Lung (tissue), 12 donors: ENCODE data around the gene LATS2. TPM values are rescaled to one million over a fixed set of nuclear protein-coding genes. Genes with fewer than 3 reads are reported as not detected.
"Not testable (repeated sequence)": the region's sequence is repeated elsewhere in the genome, so short reads cannot be mapped to it uniquely, and the experiment has no call there.

ENCODE experiments used
- ATAC-seq: fragments of 200-7000 bp; cut with Tn5 transposase; one replicate; pipeline ENCODE4 v1.9.1; 2020; ENCODE audit warnings: moderate number of reproducible peaks; ENCODE audit not compliant: insufficient read depth, low FRiP score
- DNase-seq, 3 donors: peaks; one replicate each; pipeline ENCODE4 v3.0.0-alpha.2; 2013 to 2017
- H3K27ac ChIP-seq, 2 donors: one replicate each; pipeline ENCODE4 v1.5.1; 2013; ENCODE audit warnings: mild to moderate bottlenecking in 2 of 2, moderate library complexity in 2 of 2, control low read depth in 1 of 2, inconsistent platforms in 1 of 2, low read depth in 1 of 2, low read length in 1 of 2
- H3K27me3 ChIP-seq, 3 donors: one replicate each; pipeline ENCODE4 v1.5.1; 2013; ENCODE audit warnings: low read length in 2 of 3; ENCODE audit not compliant: control insufficient read depth in 3 of 3, insufficient read depth in 3 of 3
- H3K36me3 ChIP-seq, 4 donors: one replicate each; pipeline ENCODE4 v1.5.1; 2013; ENCODE audit warnings: low read length in 4 of 4, mild to moderate bottlenecking in 1 of 4, moderate library complexity in 1 of 4; ENCODE audit not compliant: control insufficient read depth in 4 of 4, insufficient read depth in 4 of 4
- H3K4me1 ChIP-seq, 5 donors: one replicate each; pipeline ENCODE4 v1.5.1; 2013; ENCODE audit warnings: low read length in 5 of 5, mild to moderate bottlenecking in 2 of 5, moderate library complexity in 1 of 5; ENCODE audit not compliant: control insufficient read depth in 5 of 5, insufficient read depth in 5 of 5
- H3K4me3 ChIP-seq: one replicate; pipeline ENCODE4 v1.5.1; 2013; ENCODE audit warnings: mild to moderate bottlenecking, control low read depth, moderate library complexity
- H3K9ac ChIP-seq, 2 donors: one replicate each; pipeline ENCODE4 v1.5.1; 2013; ENCODE audit warnings: low read length in 2 of 2, control low read depth in 1 of 2; ENCODE audit not compliant: insufficient read depth in 1 of 2
- H3K9me3 ChIP-seq, 4 donors: one replicate each; pipeline ENCODE4 v1.5.1; 2013; ENCODE audit warnings: low read length in 3 of 4, mild to moderate bottlenecking in 1 of 4, moderate library complexity in 1 of 4; ENCODE audit not compliant: control insufficient read depth in 4 of 4, insufficient read depth in 3 of 4
- CTCF ChIP-seq: IDR thresholded peaks from 2 replicates; pipeline ENCODE4 v1.5.1; 2012; ENCODE audit warnings: mild to moderate bottlenecking; ENCODE audit errors: control extremely low read depth, extremely low read depth
- WGBS, 2 donors: extraction: QIAGEN DNeasy Blood & Tissue Kit; methylation state at CpG; one replicate each; pipeline ENCODE4 v1.1.7; 2013; 5-methylcytosine and 5-hydroxymethylcytosine counted together
- polyA plus RNA-seq, 2 donors: library from polyadenylated mRNA; stranded (reverse); fragments of 200-250 nt; gene quantifications; one replicate each; pipeline ENCODE4 v1.2.1, GENCODE V29; 2013
- total RNA-seq, 2 donors: library from RNA; depleted of rRNA in 1 of 2; stranded (reverse); fragments of >200 nt in 1 of 2; gene quantifications; one replicate each; pipeline ENCODE4 v1.2.1, GENCODE V29; 2014 to 2021
- donor health status: control.
- donor health status: control.
- donor health status: Bipolar disorder and iron deficiency.
- donor health status: healthy.
- donor health status: DM: yes; HTN: yes; CAD: no.

Gene LATS2
- total and polyA plus RNA-seq, 4 donors, result 7.7 to 37.5 (median 21.3) TPM

DNA sequence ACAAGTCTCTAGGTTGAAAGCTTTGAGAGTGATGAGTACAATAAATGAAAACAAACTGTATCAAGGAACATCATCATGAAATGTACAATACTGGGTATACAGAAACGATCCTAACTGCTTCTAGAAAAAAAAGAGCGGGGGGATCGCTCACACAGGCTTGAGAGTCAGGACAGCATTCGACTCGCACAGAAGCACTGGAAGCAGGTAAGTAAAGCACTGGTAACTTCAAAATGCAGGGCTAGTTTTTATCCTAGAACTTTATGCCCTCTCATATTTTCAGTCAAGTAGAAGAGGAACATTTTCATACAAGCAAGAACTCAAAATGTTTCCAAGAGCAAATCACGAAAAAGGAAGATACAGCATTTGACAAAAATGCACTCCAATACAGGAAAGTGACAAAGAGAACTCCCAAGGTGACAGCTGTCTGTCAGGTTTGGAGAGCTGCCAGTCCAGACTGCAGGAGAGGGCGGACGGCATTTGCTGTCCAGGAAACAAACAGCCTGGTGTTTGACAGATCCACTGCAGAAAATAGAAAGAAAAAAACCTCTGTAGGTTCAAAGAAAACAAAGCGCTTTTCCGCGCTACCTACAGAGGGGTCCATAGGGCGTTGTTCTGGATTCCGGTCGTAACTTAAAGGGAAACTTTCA is 100.6 kb downstream of the LATS2 start:
- 28 to 29% methylated on average over 14 of the region's 14 CpGs for WGBS, 2 donors
- no peaks in the 10 kb centered on the region for H3K36me3 ChIP-seq

GRCh38 chr13:20957049-20957620 is 104.3 kb downstream of the LATS2 start:
- H3K27me3 ChIP-seq, H3K36me3 ChIP-seq, H3K27ac ChIP-seq, H3K9ac ChIP-seq, H3K4me1 ChIP-seq, DNase-seq, H3K4me3 ChIP-seq, ATAC-seq, H3K9me3 ChIP-seq: not testable (repeated sequence)
- WGBS, 2 donors, result 75 to 89% methylated on average over 10 of the region's 10 CpGs

More for the DNA sequence above, 100.6 kb downstream of the LATS2 start:
- no peak for ATAC-seq
- no peak overlapping the region for H3K27ac ChIP-seq
- H3K9me3 ChIP-seq, result no peaks in the 10 kb centered on the region
- H3K4me1 ChIP-seq, result peaks cover 0 to 9% (median 0%) of the 10 kb centered on the region in 5 donors
- TF ChIP-seq CTCF, result no peak
- no peak overlapping the region for H3K9ac ChIP-seq
- peak in 1 of 3 donors; percentile 14 for DNase-seq
- H3K27me3 ChIP-seq, result no peaks in the 10 kb centered on the region
- H3K4me3 ChIP-seq, result no peak overlapping the region

- Histone ChIP-seq H3K9ac (no peak overlapping the region), H3K27ac (no peak overlapping the region), H3K9me3 (no peaks in the 10 kb centered on the region), H3K27me3 (no peaks in the 10 kb centered on the region), H3K4me1 (no peaks in the 10 kb centered on the region), H3K36me3 (no peaks in the 10 kb centered on the region), H3K4me3 (no peak overlapping the region)
- ATAC-seq, result no peak
- WGBS, 2 donors, result 95 to 96% methylated on average over 6 of the region's 6 CpGs
- TF ChIP-seq CTCF, result no peak
- DNase-seq, result no peak
Measured at GRCh38 chr13:20955496-20955895, 105.9 kb downstream of the LATS2 start.

GRCh38 chr13:20953245-20953931 is 108.0 kb downstream of the LATS2 start:
- no peaks in the 10 kb centered on the region for H3K9me3 ChIP-seq
- no peaks in the 10 kb centered on the region for H3K27me3 ChIP-seq
- H3K27ac ChIP-seq, result no peak overlapping the region
- ATAC-seq (no peak), DNase-seq (no peak)
- H3K9ac ChIP-seq, result no peak overlapping the region
- TF ChIP-seq CTCF, result no peak
- no peak overlapping the region for H3K4me3 ChIP-seq
- no peaks in the 10 kb centered on the region for H3K36me3 ChIP-seq
- WGBS, 2 donors, result 74 to 87% methylated on average over 16 of the region's 16 CpGs
- H3K4me1 ChIP-seq, result no peaks in the 10 kb centered on the region
